Nephron (organoid): ENCODE results near the gene INSIG2.

Experiments used
- H3K27ac Mint-ChIP-seq, 3 experiments: 2 replicates each; pipeline ENCODE4 v1.8.0; 2020; ENCODE audit warnings: mixed read lengths in 3 of 3, mild to moderate bottlenecking in 2 of 3, moderate library complexity in 1 of 3
- H3K27me3 Mint-ChIP-seq: 2 replicates; pipeline ENCODE4 v1.8.0; 2021; ENCODE audit warnings: low read depth, mild to moderate bottlenecking, moderate library complexity, mixed read lengths
- H3K36me3 Mint-ChIP-seq: 2 replicates; pipeline ENCODE4 v1.8.0; 2020; ENCODE audit warnings: low read depth, mixed read lengths
- H3K4me1 Mint-ChIP-seq: 2 replicates; pipeline ENCODE4 v1.8.0; 2020; ENCODE audit warnings: mixed read lengths
- H3K4me3 Mint-ChIP-seq, 3 experiments: 2 replicates each; pipeline ENCODE4 v1.8.0; 2020; ENCODE audit warnings: mild to moderate bottlenecking in 3 of 3, mixed read lengths in 3 of 3, moderate library complexity in 2 of 3
- H3K9me3 Mint-ChIP-seq: 2 replicates; pipeline ENCODE4 v1.8.0; 2020; ENCODE audit warnings: mixed read lengths
- TF ChIP-seq, protein P1 (sequence below), 3 experiments: fragments of 200-600 bp; sonication (generic); IDR thresholded peaks; one replicate each; pipeline ENCODE4 v1.5.0; 2021; ENCODE audit warnings: antibody characterized with exemption in 3 of 3; ENCODE audit not compliant: unreplicated experiment in 3 of 3

The INSIG2 gene

DNA sequence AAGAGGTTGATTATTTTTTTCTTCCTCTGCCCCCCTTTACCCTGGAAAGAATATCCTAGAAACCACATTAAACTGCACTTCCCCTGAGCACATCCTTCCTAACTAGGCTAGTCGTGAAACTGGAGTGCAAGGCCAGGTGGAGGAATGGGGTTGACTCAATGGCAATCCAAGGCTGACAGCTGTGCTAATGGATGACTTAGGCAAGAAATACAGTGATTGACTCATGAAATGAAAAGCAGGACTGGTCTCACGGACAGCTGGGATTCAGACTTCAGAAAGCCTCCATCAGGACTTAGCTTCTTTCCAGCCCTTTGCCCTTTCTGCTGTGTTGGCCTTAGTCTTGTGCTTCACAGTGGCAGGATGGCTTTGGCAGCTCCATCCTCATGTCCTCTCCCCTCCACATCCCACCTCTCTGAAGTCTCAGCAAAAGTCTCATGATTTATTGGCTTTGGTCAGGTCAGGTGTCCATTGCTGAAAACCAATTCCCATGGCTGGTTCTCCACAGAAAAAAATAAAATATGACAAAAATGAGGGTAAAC, 33.8 kb downstream of the INSIG2 start:
- no peaks in the 10 kb centered on the region for H3K36me3 Mint-ChIP-seq
- H3K9me3 Mint-ChIP-seq, result no peaks in the 10 kb centered on the region
- no peak overlapping the region for H3K4me3 Mint-ChIP-seq
- peak overlapping the region; percentile 13 to 78 (median 73) for H3K27ac Mint-ChIP-seq
- peaks cover 33% of the 10 kb centered on the region for H3K4me1 Mint-ChIP-seq
- no peaks in the 10 kb centered on the region for H3K27me3 Mint-ChIP-seq
- TF ChIP-seq, protein P1, sequence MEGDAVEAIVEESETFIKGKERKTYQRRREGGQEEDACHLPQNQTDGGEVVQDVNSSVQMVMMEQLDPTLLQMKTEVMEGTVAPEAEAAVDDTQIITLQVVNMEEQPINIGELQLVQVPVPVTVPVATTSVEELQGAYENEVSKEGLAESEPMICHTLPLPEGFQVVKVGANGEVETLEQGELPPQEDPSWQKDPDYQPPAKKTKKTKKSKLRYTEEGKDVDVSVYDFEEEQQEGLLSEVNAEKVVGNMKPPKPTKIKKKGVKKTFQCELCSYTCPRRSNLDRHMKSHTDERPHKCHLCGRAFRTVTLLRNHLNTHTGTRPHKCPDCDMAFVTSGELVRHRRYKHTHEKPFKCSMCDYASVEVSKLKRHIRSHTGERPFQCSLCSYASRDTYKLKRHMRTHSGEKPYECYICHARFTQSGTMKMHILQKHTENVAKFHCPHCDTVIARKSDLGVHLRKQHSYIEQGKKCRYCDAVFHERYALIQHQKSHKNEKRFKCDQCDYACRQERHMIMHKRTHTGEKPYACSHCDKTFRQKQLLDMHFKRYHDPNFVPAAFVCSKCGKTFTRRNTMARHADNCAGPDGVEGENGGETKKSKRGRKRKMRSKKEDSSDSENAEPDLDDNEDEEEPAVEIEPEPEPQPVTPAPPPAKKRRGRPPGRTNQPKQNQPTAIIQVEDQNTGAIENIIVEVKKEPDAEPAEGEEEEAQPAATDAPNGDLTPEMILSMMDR (IDR thresholded peaks at IDR 0.05; ENCODE audit: unreplicated experiment in 3 of 3), result no peak

GRCh38 chr2:118122594-118123281, 34.5 kb downstream of the INSIG2 start:
- Mint-ChIP-seq H3K9me3 (no peaks in the 10 kb centered on the region), H3K4me1 (peaks cover 33% of the 10 kb centered on the region), H3K27ac (peak overlapping the region; percentile 13 to 78 (median 73)), H3K4me3 (no peak overlapping the region), H3K36me3 (no peaks in the 10 kb centered on the region), H3K27me3 (no peaks in the 10 kb centered on the region)
- TF ChIP-seq, protein P1 (IDR thresholded peaks at IDR 0.05; ENCODE audit: unreplicated experiment in 3 of 3), result no peak

GRCh38 chr2:118123561-118124232, 35.4 kb downstream of the INSIG2 start:
- H3K27ac Mint-ChIP-seq, result peak overlapping the region in 2 of 3 experiments; percentile 13 to 73
- H3K27me3 Mint-ChIP-seq, result no peaks in the 10 kb centered on the region
- no peaks in the 10 kb centered on the region for H3K9me3 Mint-ChIP-seq
- TF ChIP-seq, protein P1 (IDR thresholded peaks at IDR 0.05; ENCODE audit: unreplicated experiment in 3 of 3), result no peak
- no peaks in the 10 kb centered on the region for H3K36me3 Mint-ChIP-seq
- H3K4me3 Mint-ChIP-seq, result no peak overlapping the region
- H3K4me1 Mint-ChIP-seq, result peaks cover 33% of the 10 kb centered on the region

GRCh38 chr2:118124288-118124891, 36.1 kb downstream of the INSIG2 start:
- no peak overlapping the region for H3K4me3 Mint-ChIP-seq
- peaks cover 2% of the 10 kb centered on the region for H3K9me3 Mint-ChIP-seq
- H3K27ac Mint-ChIP-seq, result peak overlapping the region; percentile 13 to 73 (median 25)
- no peaks in the 10 kb centered on the region for H3K27me3 Mint-ChIP-seq
- no peaks in the 10 kb centered on the region for H3K36me3 Mint-ChIP-seq
- peaks cover 33% of the 10 kb centered on the region for H3K4me1 Mint-ChIP-seq
- TF ChIP-seq, protein P1 (IDR thresholded peaks at IDR 0.05; ENCODE audit: unreplicated experiment in 3 of 3), result no peak

DNA sequence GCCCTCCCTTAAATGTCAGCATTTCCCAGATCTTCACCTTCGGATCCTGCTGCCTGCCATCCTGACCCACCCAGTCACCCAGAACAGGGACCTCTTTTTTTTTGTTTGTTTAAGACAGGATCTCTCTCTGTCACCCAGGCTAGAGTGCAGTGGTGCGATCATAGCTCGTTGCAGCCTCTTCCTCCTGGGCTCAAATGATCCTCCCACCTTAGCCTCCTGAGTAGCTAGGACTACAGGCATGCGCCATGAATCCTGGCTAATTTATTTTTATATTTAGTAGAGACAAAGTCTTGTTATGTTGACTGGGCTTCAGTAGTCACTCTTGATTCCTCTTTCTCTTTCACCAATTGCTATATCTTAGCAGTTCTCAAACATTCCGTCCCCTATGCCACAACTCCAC, 39.0 kb downstream of the INSIG2 start:
- Mint-ChIP-seq H3K27ac (no peak overlapping the region), H3K36me3 (no peaks in the 10 kb centered on the region), H3K27me3 (no peaks in the 10 kb centered on the region), H3K4me1 (peaks cover 21% of the 10 kb centered on the region), H3K9me3 (peaks cover 2% of the 10 kb centered on the region), H3K4me3 (no peak overlapping the region)
- TF ChIP-seq, protein P1 (IDR thresholded peaks at IDR 0.05; ENCODE audit: unreplicated experiment in 3 of 3), result no peak
